HG02852 (cell line): ENCODE results near the gene SERPINB6.
"Not testable (repeated sequence)": the region's sequence is repeated elsewhere in the genome, so short reads cannot be mapped to it uniquely, and the experiment has no call there.

Source experiments
- ATAC-seq: cut with Tn5 transposase; IDR thresholded peaks from one replicate; pipeline ENCODE4 v1.9.1; 2021; ENCODE audit warnings: mild to moderate bottlenecking, moderate library complexity; ENCODE audit not compliant: unreplicated experiment

SERPINB6 gene

DNA sequence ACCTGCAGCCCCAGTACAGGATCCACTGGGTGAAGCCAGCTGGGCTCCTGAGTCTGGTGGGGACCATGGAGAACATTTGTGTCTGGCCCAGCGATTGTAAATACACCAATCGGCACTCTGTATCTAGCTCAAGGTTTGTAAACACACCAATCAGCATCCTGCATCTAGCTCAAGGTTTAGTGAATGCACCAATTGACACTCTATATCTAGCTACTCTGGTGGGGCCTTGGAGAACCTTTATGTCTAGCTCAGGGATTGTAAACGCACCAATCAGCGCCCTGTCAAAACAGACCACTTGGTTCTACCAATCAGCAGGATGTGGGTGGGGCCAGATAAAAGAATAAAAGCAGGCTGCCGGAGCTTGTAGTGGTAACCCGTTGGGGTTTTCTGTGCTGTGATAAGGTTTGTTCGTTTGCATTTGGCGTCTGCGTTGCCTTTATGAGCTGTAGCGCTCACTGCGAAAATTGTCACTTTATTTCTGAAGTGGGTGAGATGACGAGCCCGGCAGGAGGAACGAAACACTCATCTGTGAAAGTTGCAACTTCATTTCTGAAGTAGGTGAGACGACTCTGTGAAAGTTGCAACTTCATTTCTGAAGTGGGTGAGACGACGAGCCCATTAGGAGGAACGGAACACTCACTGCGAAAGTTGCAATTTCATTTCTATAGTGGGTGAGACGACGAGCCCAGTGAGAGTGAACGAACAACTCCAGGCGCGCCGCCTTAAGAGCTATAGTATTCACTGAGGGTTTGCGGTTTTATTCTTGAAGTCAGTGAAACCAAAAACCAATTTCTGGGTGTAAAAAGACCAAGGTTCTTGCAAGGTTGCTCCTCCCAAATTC is 31.1 kb downstream of the SERPINB6 start:
- peak; percentile 79 for ATAC-seq

DNA sequence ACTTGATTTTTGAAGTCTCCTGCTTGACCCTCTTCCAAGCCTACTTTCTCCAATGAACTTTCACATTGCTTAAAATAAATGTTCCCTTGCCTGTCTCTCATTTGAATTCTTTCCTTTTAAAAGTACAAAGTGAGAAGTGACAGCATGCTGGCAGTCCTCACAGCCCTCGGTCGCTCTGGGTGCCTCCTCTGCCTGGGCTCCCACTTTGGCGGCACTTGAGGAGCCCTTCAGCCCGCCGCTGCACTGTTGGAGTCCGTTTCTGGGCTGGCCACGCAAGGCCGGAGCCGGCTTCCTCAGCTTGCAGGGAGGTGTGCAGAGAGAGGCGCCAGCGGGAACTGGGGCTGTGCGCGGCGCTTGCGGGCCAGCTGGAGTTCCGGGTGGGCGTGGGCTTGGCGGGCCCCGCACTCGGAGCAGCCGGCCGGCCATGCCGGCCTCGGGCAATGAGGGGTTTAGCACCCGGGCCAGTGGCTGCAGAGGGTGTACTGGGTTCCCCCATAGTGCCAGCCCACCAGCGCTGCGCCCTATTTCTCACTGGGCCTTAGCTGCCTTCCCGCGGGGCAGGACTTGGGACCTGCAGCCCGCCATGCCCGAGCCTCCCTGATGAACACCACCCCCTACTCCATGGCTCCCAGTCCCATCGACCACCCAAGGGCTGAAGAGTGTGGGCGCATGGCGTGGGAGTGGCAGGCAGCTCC is 31.9 kb downstream of the SERPINB6 start:
- no peak for ATAC-seq

DNA sequence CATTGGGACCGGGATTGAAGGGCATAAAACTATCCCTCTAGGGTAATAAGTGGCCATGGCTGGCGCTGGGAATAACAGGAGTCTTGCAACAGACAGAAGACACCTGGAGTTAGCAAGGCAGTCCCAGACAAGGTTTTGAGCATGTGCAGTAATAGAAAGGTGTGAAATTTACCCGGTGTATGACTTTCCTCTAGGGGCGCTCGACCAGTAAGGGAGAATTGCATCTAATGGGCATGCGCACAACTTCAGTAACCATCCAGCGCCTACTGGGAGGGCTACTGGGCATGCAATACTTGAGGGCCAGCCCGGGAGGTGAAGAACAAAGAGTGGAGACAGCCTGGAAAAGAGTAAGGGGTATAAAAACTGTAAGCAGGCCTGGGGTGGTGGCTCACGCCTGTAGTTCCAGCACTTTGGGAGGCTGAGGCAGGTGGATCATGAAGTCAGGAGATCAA is 32.7 kb downstream of the SERPINB6 start:
- ATAC-seq, result no peak

DNA sequence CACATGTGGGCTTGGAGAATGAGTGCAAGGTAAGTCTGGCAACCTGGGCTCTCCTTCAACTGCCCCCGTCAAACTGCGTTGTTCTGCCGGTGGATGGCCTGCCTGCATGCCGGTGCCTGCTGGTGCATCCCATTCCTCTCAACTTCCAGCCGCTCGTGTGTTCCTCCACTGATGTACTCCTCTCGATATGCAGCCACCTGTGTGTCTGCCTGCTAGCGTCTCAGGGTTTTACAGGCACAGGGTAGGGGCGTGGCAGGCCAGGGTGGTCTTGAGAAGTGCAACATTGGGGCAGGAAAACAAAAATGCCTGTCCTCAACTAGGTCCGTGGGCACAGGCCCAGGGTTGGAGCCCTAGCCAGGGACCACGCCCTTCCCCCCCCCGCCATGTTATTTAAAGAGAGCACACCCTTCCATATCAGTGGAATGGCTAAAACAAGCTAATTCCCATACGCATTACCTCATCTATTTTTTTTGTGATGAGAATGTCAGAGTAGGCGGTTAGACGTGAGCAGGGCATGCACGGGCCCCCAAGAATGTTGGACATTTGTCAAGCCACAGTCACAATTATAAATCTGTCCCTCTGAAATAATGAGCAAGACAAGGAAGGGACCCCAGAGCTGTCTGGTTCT is 33.2 kb downstream of the SERPINB6 start:
- ATAC-seq, result no peak

DNA sequence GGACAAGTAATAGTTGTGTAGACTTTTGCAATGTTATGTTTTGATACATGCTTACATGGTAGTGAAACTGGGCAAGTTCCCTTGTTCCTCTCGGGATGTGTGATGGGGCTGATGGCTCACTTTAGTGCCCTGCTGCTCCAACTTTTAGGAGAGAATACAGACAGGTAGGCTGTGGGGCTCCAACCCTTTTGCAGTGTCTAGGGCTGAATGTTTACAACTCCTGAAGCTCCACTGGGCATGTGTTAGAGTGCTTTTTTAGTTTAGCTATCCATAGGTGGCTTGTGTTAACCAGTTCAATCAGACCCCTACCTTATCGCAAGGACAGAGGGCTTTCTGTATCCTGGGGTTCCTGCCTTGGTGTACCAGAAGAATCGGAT is 33.8 kb downstream of the SERPINB6 start:
- no peak for ATAC-seq

DNA sequence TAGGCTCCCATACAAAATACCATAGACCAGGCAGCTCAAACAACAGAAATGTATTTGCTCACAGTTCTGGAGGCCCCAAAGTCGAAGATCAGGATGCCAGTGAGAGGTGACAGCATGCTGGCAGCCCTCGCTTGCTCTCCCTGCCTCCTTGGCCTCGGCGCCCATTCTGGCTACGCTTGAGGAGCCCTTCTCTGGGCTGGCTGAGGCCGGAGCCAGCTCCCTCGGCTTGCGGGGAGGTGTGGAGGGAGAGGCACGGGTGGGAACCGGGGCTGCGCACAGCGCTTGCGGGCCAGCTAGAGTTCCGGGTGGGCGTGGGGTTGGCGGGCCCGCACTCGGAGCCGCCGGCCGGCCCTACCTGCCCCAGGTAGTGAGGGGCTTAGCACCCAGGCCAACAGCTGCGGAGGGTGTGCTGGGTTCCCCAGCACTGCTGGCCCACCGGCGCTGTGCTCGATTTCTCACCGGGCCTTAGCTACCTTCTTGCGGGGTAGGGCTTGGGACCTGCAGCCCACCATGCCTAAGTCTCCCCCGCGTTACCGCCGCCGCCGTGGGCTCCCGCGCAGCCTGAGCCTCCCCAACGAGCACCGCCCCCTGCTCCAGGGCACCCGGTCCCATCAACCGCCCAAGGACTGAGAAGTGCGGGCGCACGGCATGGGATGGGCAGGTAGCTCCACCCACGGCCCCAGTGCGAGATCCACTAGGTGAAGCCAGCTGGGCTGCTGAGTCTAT is 35.6 kb downstream of the SERPINB6 start:
- ATAC-seq, result no peak

DNA sequence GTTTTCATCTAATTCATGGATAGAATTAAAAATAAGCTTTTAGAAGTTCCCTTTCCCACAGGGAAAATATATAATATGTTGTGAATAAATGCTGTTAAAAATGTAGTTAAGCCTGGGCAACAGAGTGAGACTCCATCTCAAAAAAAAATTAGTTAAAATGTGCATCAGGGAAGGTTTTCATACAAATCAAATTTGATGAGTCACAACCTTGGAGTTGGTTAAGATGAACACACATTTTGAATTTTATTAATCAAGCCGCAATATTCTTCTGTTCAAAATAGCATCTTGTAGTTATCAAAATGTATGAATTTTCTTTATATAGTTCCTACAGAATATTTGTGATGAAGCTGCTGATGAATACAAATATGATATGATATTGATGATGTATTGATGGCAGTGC is 37.3 kb downstream of the SERPINB6 start:
- no peak for ATAC-seq

DNA sequence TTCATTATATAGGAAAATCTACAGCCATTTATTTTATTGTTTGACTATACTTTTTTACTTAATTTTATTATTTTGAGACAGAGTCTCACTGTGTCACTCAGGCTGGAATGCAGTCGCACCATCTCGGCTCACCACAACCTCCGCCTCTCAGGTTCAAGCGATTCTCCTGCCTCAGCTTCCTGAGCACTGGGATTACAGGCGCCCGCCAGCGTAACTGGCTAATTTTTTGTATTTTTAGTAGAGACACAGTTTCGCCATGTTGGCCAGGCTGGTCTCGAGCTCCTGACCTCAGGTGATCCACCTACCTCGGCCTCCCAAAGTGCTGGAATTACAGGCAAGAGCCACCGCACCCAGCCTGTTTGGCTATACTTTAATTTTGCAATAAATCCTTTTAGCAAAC is 38.5 kb downstream of the SERPINB6 start:
- not testable (repeated sequence) for ATAC-seq

DNA sequence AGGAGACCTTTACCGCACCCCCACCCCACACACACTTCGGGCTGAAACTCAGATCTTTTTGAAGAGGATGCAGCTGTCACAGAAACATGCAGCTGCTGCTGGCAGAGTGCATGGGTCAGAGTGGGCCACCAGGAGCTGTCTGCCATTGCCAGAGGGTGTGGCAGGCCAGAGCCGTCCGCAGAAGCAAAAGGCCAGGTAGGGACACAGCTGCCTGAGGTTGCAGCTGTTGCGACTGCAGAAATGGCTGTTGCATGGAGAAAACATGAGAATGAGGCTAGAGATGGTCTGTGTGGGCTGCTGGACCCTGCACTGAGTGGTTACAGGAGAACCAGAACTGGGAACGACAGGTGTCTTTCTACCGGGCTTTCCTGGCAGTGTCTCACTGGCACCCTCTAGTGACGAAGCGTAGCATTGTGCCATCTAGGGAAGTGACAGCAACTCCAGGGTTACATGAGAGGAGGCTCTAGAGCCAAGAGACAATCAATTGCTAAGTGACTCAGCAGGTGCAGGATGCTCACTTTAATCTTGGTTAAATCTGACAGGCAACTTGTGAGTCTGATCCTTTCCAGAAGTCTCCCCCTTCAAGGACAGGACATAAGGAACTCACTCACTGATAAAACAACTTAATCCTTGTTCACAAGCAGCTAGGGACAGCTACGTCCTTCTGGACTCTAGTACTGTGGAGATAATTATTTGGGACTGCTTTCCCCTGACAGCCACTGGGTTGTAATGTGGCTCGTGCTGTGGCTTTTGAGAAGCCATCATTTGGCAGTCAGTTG is 39.2 kb downstream of the SERPINB6 start:
- ATAC-seq, result peak; percentile 73

DNA sequence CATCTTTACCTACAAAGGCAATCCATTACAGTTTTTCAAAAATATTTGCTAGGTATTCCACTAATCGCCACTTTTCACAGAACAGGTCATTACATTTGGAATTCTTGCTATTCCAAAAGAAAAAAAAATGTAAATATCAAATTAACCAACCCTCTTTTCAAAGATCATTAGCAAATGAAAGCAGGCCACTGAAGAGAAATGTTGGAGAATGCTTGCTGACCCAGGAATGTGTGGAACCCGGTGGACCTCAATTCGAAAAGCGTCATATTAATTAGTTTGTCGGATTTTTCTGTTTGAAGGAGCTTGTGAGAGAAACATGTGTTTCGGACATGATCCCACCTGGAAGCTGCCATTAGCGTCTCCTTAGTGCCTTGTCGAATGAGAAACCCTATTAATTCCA is 40.3 kb downstream of the SERPINB6 start:
- no peak for ATAC-seq

DNA sequence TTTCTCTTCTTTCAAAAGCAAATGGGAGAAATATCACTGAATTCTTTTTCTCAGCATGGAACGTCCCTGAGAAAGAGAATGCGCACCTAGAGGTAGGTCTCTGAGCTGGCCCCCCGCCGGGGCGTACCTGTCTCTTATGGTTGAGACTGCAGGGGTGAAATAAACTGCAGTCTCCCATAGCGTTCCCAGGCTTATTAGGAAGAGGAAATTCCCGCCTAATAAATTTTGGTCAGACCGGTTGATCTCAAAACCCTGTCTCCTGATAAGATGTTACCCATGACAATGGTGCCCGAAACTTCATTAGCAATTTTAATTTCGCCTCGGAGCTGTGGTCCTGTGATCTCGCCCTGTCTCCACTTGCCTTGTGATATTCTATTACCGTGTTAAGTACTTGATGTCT is 43.4 kb downstream of the SERPINB6 start:
- ATAC-seq, result not testable (repeated sequence)

DNA sequence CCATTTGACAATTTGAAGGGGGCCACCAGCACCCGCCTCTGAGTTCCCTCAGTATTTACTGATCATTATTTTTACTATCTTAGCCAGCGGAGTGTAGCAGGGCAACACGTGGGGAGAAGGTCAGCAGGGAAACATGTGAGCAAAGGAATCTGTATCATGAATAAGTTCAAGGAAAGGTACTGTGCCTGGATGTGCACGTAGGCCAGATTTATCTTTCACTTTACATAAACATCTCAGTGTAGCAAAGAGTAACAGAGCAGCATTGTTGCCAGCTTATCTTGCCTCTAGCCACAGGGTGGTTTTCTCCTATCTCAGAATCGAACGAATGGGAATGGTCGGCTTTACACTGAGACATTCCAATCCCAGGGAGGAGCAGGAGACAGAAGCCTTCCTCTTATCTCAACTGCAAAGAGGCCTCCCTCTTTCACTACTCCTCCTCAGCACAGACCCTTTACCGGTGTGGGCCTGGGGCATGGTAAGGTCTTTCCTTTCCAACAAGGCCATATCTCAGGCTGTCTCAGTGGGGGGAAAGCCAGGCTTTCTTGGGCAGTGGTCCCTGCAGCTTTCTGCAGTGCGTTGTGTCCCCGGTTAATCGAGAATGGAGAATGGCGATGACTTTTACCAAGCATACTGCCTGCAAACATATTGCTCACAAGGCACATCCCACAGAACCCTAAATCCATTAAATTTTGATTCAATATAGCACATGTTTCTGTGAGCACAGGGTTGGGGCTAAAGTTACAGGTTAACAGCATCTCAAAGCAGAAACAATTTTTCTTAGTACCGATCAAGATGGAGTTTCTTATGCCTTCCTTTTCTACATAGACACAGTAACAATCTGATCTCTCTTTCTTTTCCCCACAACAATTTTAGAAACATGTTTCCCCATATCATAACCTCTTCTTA is 45.3 kb downstream of the SERPINB6 start:
- ATAC-seq, result not testable (repeated sequence)

DNA sequence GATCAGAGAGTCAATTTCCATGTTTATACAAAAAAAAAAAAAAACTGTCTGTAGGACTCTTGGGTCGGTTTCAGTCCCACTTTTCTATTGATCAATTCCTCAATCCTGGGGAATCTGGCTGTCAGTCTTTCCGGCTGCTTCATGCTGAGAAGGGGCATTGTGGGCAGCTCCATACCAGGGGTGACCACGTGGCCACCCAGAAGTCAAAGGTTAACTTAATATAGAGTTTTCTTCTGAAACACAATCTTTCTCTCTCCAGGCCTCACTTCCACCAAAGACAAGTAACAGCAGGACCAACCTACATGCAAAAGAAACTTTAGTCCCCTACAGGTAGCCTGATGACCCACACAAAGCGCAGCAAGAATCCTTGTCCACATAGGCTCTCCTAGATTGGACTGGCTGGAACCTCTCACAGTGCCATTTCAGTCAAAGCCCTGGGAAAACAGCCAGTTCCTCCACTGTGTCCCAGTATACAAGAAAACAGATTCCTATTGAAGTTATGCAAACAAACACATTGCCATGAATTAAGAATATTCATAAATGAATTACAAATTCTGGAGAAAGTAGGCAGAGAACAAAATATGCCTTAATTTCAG is 49.7 kb downstream of the SERPINB6 start:
- ATAC-seq, result no peak

DNA sequence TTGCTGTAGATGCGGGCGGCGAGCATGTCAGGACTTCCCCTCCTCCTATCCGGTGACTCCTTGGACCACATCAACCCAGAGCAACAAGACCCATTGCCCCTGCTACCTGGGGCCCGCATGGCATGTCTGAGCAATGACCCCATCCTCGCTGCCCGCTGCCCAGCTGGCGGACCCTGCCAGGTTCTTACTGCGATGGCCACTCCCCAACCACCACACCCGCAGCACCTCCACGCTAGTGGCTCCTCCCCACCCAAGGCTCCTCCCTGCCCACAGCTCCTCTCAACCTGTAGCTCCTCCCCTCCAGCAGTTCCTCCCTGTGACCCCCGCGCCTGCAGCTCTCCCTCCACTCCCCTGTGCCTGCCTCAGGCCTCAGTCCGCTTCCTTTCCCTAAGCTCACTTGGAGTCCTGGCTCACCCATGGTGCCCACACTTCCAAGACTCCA is 50.7 kb downstream of the SERPINB6 start:
- ATAC-seq, result no peak

DNA sequence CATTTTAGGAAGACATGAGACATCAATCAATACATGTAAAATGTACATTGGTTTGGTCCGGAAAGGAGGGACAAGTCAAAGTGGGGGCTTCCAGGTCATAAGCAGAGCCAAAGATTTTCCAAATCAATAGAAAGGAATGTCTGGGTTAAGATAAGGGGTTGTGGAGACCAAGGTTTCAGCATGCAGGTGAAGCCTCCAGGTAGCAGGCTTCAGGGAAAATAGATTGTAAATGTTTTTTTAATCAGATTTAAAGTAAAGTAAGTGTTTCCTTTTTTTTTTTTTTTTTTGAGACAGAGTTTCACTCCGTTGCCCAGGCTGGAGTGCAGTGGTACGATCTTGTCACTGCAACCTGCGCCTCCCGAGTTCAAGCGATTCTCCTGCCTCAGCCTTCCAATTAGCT is 51.5 kb downstream of the SERPINB6 start:
- no peak for ATAC-seq

DNA sequence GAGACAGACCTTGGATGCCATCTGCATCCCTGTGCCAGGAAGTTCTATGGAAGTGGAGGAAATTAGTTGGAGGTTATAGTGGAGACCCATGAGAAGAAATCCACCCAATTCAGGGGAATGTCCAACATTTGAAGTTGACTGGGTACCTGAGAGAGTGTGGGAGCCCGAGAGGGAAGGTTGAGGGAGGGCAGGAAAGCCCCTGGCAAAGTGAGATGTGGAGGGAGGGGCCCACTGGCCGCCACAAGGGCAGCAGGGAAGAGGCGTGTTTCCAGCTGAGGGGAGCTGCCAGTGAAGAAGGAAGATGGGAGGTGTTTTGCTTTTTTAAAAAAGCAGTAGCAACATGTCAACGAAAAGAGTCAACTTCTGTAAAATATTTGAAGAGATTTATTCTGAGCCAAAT is 52.0 kb downstream of the SERPINB6 start:
- ATAC-seq, result no peak

DNA sequence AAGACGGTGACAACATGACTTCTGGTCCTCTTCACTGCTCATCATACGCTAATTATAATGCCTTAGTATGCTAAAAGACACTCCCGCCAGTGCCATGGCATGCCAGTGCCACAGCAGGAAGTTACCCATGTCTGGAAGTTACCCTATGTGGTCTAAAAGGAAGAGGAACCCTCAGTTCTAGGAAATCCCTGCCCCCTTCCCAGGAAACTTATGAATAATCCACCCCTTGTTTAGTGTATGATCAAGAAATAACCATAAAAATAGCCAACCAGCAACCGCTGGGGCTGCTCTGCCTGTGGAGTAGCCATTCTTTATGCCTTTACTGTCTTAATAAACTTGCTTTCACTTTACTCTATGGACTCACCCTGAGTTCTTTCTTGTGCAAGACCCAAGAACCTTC is 52.4 kb downstream of the SERPINB6 start:
- no peak for ATAC-seq

DNA sequence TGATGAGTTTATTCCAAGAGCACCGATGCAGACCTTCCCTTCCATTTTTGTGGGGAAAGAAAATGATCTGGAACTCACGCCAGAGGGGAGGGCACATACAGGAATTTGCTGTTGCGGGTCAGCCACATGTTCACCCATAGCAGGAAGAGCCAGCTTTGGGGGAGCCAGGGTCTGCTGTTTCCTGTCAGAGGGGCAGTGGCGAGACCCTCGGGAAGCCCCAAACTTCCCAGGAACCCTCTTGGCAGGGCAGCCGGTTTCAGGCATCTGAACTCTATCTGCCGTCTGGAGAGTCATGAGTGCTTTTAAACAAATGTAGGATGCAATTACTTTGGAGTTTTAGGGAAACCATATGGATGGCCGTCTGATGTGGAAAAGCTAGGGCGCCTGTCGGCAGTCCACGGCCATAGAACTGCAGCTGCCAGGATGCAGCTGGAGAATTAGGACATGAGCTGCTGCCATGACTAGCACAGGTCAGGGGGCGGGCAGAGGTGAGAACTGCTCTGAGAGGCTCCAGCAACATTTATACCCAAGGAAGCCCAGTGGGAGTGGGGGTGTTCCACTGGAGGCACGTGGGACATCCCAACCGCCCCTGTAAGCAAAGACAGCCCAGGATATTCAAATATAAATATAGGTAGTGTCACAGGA is 53.4 kb downstream of the SERPINB6 start:
- no peak for ATAC-seq
